ENCODE measurements around the gene ELMO2.

Gene ELMO2

GRCh38 chr20:46331611-46332361, 74.6 kb downstream of the ELMO2 start:
- Histone ChIP-seq H3K9me3 (ENCODE audit: control insufficient read depth, low read length) (no peaks in the 10 kb centered on the region), H3K4me3 (ENCODE audit: extremely low read depth, insufficient read depth, low read length, poor library complexity, severe bottlenecking) (no peak overlapping the region), H3K27ac (ENCODE audit: low read depth, low read length, severe bottlenecking) (no peak overlapping the region), H3K36me3 (ENCODE audit: control insufficient read depth, insufficient read depth, low read length) (no peaks in the 10 kb centered on the region), H3K4me1 (ENCODE audit: control insufficient read depth, insufficient read depth, low read length, poor library complexity, severe bottlenecking) (peaks cover 4% of the 10 kb centered on the region)
- WGBS, 2 experiments (ENCODE audit: insufficient coverage in 2 of 2) = 74 to 82% methylated on average over 10 of the region's 13 CpGs

DNA sequence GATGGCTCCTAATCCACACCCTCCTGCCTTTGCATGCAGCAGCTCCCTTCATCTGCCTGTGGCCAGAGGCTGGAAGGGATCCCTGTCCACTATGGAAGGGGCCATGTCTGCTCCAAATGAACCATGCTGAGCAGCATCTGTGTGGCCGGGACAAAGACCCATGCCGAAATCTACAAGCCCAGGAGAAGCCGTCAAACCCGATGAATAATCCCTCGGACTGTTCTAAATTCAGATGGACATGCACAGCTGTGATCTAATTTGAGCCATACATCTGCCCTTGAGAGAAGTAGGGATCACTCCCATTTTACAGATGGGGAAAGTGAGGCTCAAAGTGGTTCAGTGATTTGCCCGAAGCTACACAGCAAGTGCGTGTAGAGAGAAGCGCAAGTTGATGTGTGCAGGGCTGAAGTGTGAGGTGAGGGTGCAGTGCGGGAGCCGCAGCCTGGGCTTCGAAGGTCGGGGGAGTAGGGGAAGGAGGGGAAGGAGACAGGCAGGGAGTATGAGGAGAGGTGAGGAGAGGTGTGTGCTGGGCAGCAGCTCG, 75.5 kb downstream of the ELMO2 start:
- Histone ChIP-seq H3K4me3 (ENCODE audit: extremely low read depth, insufficient read depth, low read length, poor library complexity, severe bottlenecking) (no peak overlapping the region), H3K36me3 (ENCODE audit: control insufficient read depth, insufficient read depth, low read length) (no peaks in the 10 kb centered on the region), H3K4me1 (ENCODE audit: control insufficient read depth, insufficient read depth, low read length, poor library complexity, severe bottlenecking) (peaks cover 4% of the 10 kb centered on the region), H3K27ac (ENCODE audit: low read depth, low read length, severe bottlenecking) (no peak overlapping the region), H3K9me3 (ENCODE audit: control insufficient read depth, low read length) (no peaks in the 10 kb centered on the region)
- 89 to 90% methylated on average over 13 of the region's 13 CpGs for WGBS, 2 experiments (ENCODE audit: insufficient coverage in 2 of 2)

- Histone ChIP-seq H3K36me3 (ENCODE audit: control insufficient read depth, insufficient read depth, low read length) (no peaks in the 10 kb centered on the region), H3K4me1 (ENCODE audit: control insufficient read depth, insufficient read depth, low read length, poor library complexity, severe bottlenecking) (peaks cover 4% of the 10 kb centered on the region), H3K4me3 (ENCODE audit: extremely low read depth, insufficient read depth, low read length, poor library complexity, severe bottlenecking) (no peak overlapping the region), H3K9me3 (ENCODE audit: control insufficient read depth, low read length) (no peaks in the 10 kb centered on the region), H3K27ac (ENCODE audit: low read depth, low read length, severe bottlenecking) (no peak overlapping the region)
- 87 to 95% methylated on average over 9 to 10 of the region's 13 CpGs for WGBS, 2 experiments (ENCODE audit: insufficient coverage in 2 of 2)
Measured at GRCh38 chr20:46330072-46330763, 76.2 kb downstream of the ELMO2 start.

GRCh38 chr20:46328200-46328882, 78.1 kb downstream of the ELMO2 start:
- H3K36me3 ChIP-seq (ENCODE audit: control insufficient read depth, insufficient read depth, low read length) = no peaks in the 10 kb centered on the region
- H3K9me3 ChIP-seq (ENCODE audit: control insufficient read depth, low read length) = no peaks in the 10 kb centered on the region
- WGBS, 2 experiments (ENCODE audit: insufficient coverage in 2 of 2) = 85% methylated on average over 12 to 15 of the region's 16 CpGs
- H3K27ac ChIP-seq (ENCODE audit: low read depth, low read length, severe bottlenecking) = no peak overlapping the region
- H3K4me1 ChIP-seq (ENCODE audit: control insufficient read depth, insufficient read depth, low read length, poor library complexity, severe bottlenecking) = no peaks in the 10 kb centered on the region
- no peak overlapping the region for H3K4me3 ChIP-seq (ENCODE audit: extremely low read depth, insufficient read depth, low read length, poor library complexity, severe bottlenecking)

DNA sequence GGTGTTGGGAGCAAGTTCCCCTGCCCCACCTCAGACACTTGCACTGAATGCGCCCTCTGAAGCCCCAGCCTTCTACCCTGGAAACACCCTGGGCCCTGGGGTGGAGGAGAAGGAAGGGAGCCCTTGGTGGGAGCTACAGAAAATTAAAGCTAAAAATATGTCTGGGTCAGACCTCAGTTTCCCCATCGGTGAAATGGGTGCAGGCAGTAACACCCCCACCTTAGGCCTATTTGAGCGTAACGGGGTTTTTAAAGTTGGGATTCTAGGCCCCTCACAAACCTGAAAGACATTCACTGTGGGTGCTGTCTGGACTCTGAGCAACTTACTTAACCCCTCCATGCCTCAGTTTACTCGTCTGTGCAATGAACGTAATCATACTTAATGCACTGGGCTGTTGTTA, 78.9 kb downstream of the ELMO2 start:
- Histone ChIP-seq H3K27ac (ENCODE audit: low read depth, low read length, severe bottlenecking) (no peak overlapping the region), H3K36me3 (ENCODE audit: control insufficient read depth, insufficient read depth, low read length) (no peaks in the 10 kb centered on the region), H3K9me3 (ENCODE audit: control insufficient read depth, low read length) (no peaks in the 10 kb centered on the region), H3K4me1 (ENCODE audit: control insufficient read depth, insufficient read depth, low read length, poor library complexity, severe bottlenecking) (no peaks in the 10 kb centered on the region), H3K4me3 (ENCODE audit: extremely low read depth, insufficient read depth, low read length, poor library complexity, severe bottlenecking) (no peak overlapping the region)
- WGBS, 2 experiments (ENCODE audit: insufficient coverage in 2 of 2) = 90 to 97% methylated on average over 3 of the region's 6 CpGs

GRCh38 chr20:46325789-46326188, 80.6 kb downstream of the ELMO2 start:
- no peak overlapping the region for H3K27ac ChIP-seq (ENCODE audit: low read depth, low read length, severe bottlenecking)
- WGBS, 2 experiments (ENCODE audit: insufficient coverage in 2 of 2) = no CpG with 5 or more reads among the region's 1 CpG
- no peaks in the 10 kb centered on the region for H3K36me3 ChIP-seq (ENCODE audit: control insufficient read depth, insufficient read depth, low read length)
- no peaks in the 10 kb centered on the region for H3K9me3 ChIP-seq (ENCODE audit: control insufficient read depth, low read length)
- no peaks in the 10 kb centered on the region for H3K4me1 ChIP-seq (ENCODE audit: control insufficient read depth, insufficient read depth, low read length, poor library complexity, severe bottlenecking)
- no peak overlapping the region for H3K4me3 ChIP-seq (ENCODE audit: extremely low read depth, insufficient read depth, low read length, poor library complexity, severe bottlenecking)

GRCh38 chr20:46324960-46325703, 81.3 kb downstream of the ELMO2 start:
- Histone ChIP-seq H3K4me1 (ENCODE audit: control insufficient read depth, insufficient read depth, low read length, poor library complexity, severe bottlenecking) (no peaks in the 10 kb centered on the region), H3K27ac (ENCODE audit: low read depth, low read length, severe bottlenecking) (no peak overlapping the region), H3K4me3 (ENCODE audit: extremely low read depth, insufficient read depth, low read length, poor library complexity, severe bottlenecking) (no peak overlapping the region), H3K9me3 (ENCODE audit: control insufficient read depth, low read length) (no peaks in the 10 kb centered on the region), H3K36me3 (ENCODE audit: control insufficient read depth, insufficient read depth, low read length) (no peaks in the 10 kb centered on the region)
- WGBS, 2 experiments (ENCODE audit: insufficient coverage in 2 of 2) = 79 to 83% methylated on average over 4 to 5 of the region's 6 CpGs

DNA sequence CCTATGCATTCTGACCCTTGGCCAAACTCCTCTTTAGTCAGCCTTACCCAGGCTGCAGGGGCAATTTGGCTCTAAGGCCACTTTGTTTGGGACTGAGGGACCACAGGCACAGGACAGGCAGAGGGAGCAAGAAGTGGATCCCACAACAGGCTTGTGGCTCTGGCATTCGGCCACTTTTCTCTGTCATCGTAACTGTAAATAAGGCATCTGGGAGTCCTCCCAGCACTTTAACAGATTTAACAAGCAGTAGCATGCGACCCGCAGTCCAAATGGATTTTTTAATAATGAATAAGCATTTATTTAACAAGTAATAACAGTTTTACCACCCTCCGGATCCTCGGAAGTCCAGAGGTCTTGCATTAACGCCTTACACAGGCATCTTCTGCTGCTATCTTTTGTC, 82.0 kb downstream of the ELMO2 start:
- no peaks in the 10 kb centered on the region for H3K4me1 ChIP-seq (ENCODE audit: control insufficient read depth, insufficient read depth, low read length, poor library complexity, severe bottlenecking)
- H3K27ac ChIP-seq (ENCODE audit: low read depth, low read length, severe bottlenecking) = no peak overlapping the region
- no peak overlapping the region for H3K4me3 ChIP-seq (ENCODE audit: extremely low read depth, insufficient read depth, low read length, poor library complexity, severe bottlenecking)
- 94% methylated on average over 2 of the region's 7 CpGs; no CpG with 5 or more reads in 1 of the 2 experiments for WGBS, 2 experiments (ENCODE audit: insufficient coverage in 2 of 2)
- H3K36me3 ChIP-seq (ENCODE audit: control insufficient read depth, insufficient read depth, low read length) = no peaks in the 10 kb centered on the region
- no peaks in the 10 kb centered on the region for H3K9me3 ChIP-seq (ENCODE audit: control insufficient read depth, low read length)

DNA sequence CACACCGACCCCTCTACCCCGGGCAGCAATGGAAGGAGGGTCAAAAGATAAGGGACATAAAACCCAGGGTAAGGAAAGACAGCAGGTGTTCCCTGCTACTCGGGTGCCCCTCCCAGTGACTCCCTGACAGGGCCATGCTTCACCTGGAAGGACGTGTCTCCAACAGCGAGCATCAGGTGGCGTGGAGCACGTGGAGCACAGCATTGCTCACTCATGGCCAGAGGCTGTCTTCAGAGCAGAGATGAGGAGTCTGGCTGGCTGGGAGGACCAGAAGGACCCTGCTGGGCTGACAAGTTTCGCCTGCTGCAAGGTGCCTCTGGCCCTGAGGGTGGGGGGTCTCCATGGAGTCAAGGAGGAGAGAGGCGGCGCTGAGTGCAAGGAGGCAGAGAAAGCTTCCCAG, 82.9 kb downstream of the ELMO2 start:
- WGBS, 2 experiments (ENCODE audit: insufficient coverage in 2 of 2) = 78 to 81% methylated on average over 10 of the region's 10 CpGs
- no peaks in the 10 kb centered on the region for H3K4me1 ChIP-seq (ENCODE audit: control insufficient read depth, insufficient read depth, low read length, poor library complexity, severe bottlenecking)
- no peak overlapping the region for H3K4me3 ChIP-seq (ENCODE audit: extremely low read depth, insufficient read depth, low read length, poor library complexity, severe bottlenecking)
- no peaks in the 10 kb centered on the region for H3K9me3 ChIP-seq (ENCODE audit: control insufficient read depth, low read length)
- H3K36me3 ChIP-seq (ENCODE audit: control insufficient read depth, insufficient read depth, low read length) = no peaks in the 10 kb centered on the region
- H3K27ac ChIP-seq (ENCODE audit: low read depth, low read length, severe bottlenecking) = no peak overlapping the region

GRCh38 chr20:46322641-46323040, 83.8 kb downstream of the ELMO2 start:
- WGBS, 2 experiments (ENCODE audit: insufficient coverage in 2 of 2) = 79 to 100% methylated on average over 1 to 4 of the region's 8 CpGs

More at GRCh38 chr20:46322641-46323040, 83.8 kb downstream of the ELMO2 start:
- no peaks in the 10 kb centered on the region for H3K4me1 ChIP-seq (ENCODE audit: control insufficient read depth, insufficient read depth, low read length, poor library complexity, severe bottlenecking)
- H3K9me3 ChIP-seq (ENCODE audit: control insufficient read depth, low read length) = no peaks in the 10 kb centered on the region
- H3K36me3 ChIP-seq (ENCODE audit: control insufficient read depth, insufficient read depth, low read length) = no peaks in the 10 kb centered on the region
- H3K4me3 ChIP-seq (ENCODE audit: extremely low read depth, insufficient read depth, low read length, poor library complexity, severe bottlenecking) = no peak overlapping the region
- H3K27ac ChIP-seq (ENCODE audit: low read depth, low read length, severe bottlenecking) = no peak overlapping the region

Measured in mesodermal cell (in vitro differentiated cells).